Psoas muscle (tissue), 8 donors: Measurements from ENCODE around the gene PCDHGB1. TPM values are rescaled to one million over a fixed set of nuclear protein-coding genes. Genes with fewer than 3 reads are reported as not detected.
"Not testable (repeated sequence)": the region's sequence is repeated elsewhere in the genome, so short reads cannot be mapped to it uniquely, and the experiment has no call there.

Experiments used
- ATAC-seq, 4 donors: fragments of 200-7000 bp; cut with Tn5 transposase; one replicate each; pipeline ENCODE4 v1.9.1; 2020; ENCODE audit warnings: moderate library complexity in 3 of 4, mild to moderate bottlenecking in 2 of 4
- DNase-seq, 2 donors: peaks; one replicate each; pipeline ENCODE4 v3.0.0-alpha.2; 2020
- H3K27ac ChIP-seq: fragments of 200-600 bp; one replicate; pipeline ENCODE4 v1.8.0; 2022
- H3K27me3 ChIP-seq, 3 donors: fragments of 200-600 bp in 1 of 3; one replicate each; pipeline versions ENCODE4 v1.6.1 to v1.8.0; 2013 to 2022; ENCODE audit warnings: low read length in 2 of 3, mild to moderate bottlenecking in 2 of 3, moderate library complexity in 1 of 3; ENCODE audit not compliant: insufficient read depth in 3 of 3
- H3K36me3 ChIP-seq, 2 donors: fragments of 200-600 bp in 1 of 2; one replicate each; pipeline versions ENCODE4 v1.6.1 to v1.8.0; 2013 to 2022; ENCODE audit warnings: low read depth in 1 of 2, mild to moderate bottlenecking in 1 of 2, moderate library complexity in 1 of 2; ENCODE audit not compliant: insufficient read depth in 1 of 2
- H3K4me1 ChIP-seq: fragments of 200-600 bp; one replicate; pipeline ENCODE4 v1.8.0; 2022
- H3K4me3 ChIP-seq: fragments of 200-600 bp; one replicate; pipeline ENCODE4 v1.8.0; 2022; ENCODE audit warnings: mild to moderate bottlenecking
- H3K9me3 ChIP-seq: fragments of 200-600 bp; one replicate; pipeline ENCODE4 v1.8.0; 2022
- WGBS, 3 donors: extraction: QIAGEN DNeasy Blood & Tissue Kit; methylation state at CpG; one replicate each; pipeline versions ENCODE4 v1.1.6 to v1.1.7; 2013; 5-methylcytosine and 5-hydroxymethylcytosine counted together
- intact Hi-C, 2 donors: fragments of 100-400 bp; cut with DNase I; formaldehyde crosslinking; loops; one replicate each; pipeline versions ENCODE4 v1.11.0 to v1.14.2; 2022
- polyA plus RNA-seq, 3 donors: library from polyadenylated mRNA; stranded (reverse); fragments of 200-250 nt; gene quantifications; one replicate each; pipeline ENCODE4 v1.2.3, GENCODE V29; 2013
- total RNA-seq, 4 donors: library from RNA; stranded (reverse); fragmentation: NEBNext Ultra II Directional in 2 of 4; extraction: Animal tissue kit (Norgen Biotek cat#: 25700) in 2 of 4; gene quantifications; one replicate each; pipeline versions ENCODE4 v1.2.1 to v1.2.4, GENCODE V29; 2021 to 2023
- TF ChIP-seq, protein P1 (sequence below): fragments of 200-600 bp; IDR thresholded peaks from one replicate; pipeline ENCODE4 v1.8.0; 2022; ENCODE audit warnings: antibody characterized with exemption
- donor health status: healthy with polysubstance abuse.
- donor health status: DM: no; HTN: no; CAD: no; lungs with moderate emphysema.
- donor health status: Bipolar disorder and iron deficiency.
- donor health status: healthy.
- donor health status: DM: yes; HTN: yes; CAD: no.
- donor health status: DM: no; HTN: no; CAD: no.
- donor health status: DM: no; HTN: no; CAD: no.
- donor health status: DM: yes; HTN: yes; CAD: no.

PCDHGB1 gene
- total and polyA plus RNA-seq, 7 donors: 0.08 to 1.8 (median 0.71) TPM

DNA sequence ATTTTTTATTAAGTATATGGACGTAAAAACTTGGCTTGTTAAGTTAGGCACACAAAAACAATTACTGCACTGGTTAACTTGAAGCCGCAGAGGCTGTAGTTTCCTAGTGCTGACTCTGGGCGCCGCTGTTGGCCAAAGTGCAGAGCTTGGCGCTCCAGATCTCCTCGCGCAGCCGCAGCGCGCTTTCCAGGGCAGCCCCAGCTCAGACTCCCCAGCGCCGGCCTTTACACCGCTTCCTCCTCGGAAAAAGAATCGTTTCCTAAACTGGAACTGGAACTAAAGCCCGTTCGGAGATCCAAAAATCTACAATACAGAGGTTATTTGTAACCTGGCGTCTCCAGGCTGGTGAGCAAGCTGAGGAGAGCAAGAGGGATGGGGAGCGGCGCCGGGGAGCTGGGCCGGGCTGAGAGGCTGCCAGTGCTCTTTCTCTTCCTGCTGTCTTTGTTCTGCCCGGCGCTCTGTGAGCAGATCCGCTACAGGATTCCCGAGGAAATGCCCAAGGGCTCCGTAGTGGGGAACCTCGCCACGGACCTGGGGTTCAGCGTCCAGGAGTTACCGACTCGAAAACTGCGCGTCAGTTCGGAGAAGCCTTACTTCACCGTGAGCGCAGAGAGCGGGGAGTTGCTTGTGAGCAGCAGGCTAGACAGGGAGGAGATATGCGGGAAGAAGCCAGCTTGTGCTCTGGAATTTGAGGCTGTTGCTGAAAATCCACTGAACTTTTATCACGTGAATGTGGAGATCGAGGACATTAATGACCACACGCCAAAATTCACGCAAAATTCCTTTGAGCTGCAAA, 48.1 kb downstream of the PCDHGB1 start, which contains the start of gene PCDHGB5:
Gene PCDHGB5 (plus strand): TSS at position 192 of the 796 bp plus-strand sequence. CDS start 181 bp downstream, at position 373.
- ATAC-seq (peak; percentile 90 to 95 (median 93)), DNase-seq (peak; percentile 46 to 72)
- H3K9me3 ChIP-seq, intact Hi-C loops, H3K36me3 ChIP-seq, H3K4me1 ChIP-seq: not testable (repeated sequence)
- Histone ChIP-seq H3K4me3 (peak within 1 kb of the TSS; percentile 63), H3K27ac (peak within 1 kb of the TSS; percentile 51), H3K27me3 (peaks cover 0 to 48% (median 12%) of the 10 kb centered on the region in 3 donors)
- TF ChIP-seq, protein P1, sequence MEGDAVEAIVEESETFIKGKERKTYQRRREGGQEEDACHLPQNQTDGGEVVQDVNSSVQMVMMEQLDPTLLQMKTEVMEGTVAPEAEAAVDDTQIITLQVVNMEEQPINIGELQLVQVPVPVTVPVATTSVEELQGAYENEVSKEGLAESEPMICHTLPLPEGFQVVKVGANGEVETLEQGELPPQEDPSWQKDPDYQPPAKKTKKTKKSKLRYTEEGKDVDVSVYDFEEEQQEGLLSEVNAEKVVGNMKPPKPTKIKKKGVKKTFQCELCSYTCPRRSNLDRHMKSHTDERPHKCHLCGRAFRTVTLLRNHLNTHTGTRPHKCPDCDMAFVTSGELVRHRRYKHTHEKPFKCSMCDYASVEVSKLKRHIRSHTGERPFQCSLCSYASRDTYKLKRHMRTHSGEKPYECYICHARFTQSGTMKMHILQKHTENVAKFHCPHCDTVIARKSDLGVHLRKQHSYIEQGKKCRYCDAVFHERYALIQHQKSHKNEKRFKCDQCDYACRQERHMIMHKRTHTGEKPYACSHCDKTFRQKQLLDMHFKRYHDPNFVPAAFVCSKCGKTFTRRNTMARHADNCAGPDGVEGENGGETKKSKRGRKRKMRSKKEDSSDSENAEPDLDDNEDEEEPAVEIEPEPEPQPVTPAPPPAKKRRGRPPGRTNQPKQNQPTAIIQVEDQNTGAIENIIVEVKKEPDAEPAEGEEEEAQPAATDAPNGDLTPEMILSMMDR: peak; percentile 71
- WGBS, 3 donors: 7 to 9% (median 8%) methylated on average over 21 to 25 of the region's 43 CpGs

DNA sequence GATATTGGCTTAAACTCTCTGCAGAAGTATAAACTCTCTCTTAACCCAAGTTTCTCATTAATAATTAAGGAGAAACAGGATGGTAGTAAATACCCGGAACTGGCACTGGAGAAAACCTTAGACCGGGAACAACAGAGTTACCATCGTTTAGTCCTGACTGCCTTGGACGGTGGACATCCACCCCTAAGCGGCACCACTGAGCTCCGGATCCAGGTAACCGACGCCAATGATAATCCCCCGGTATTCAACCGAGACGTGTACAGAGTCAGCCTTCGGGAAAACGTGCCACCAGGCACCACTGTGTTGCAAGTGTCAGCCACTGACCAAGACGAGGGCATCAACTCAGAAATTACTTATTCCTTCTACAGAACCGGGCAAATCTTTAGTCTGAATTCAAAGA, 48.7 kb downstream of the PCDHGB1 start:
- no peak overlapping the region for H3K27ac ChIP-seq
- peak in 1 of 2 donors; percentile 52 for DNase-seq
- intact Hi-C loops: no loop called here
- peak; percentile 55 to 80 (median 66) for ATAC-seq
- peak overlapping the region; percentile 42 for H3K4me3 ChIP-seq
- 17 to 28% (median 24%) methylated on average over 15 of the region's 15 CpGs for WGBS, 3 donors
- peaks cover 4% of the 10 kb centered on the region for H3K4me1 ChIP-seq
- peaks cover 0 to 50% (median 16%) of the 10 kb centered on the region in 3 donors for H3K27me3 ChIP-seq
- TF ChIP-seq, protein P1: peak; percentile 10
- no peaks in the 10 kb centered on the region for H3K36me3 ChIP-seq
- peaks cover 4% of the 10 kb centered on the region for H3K9me3 ChIP-seq

DNA sequence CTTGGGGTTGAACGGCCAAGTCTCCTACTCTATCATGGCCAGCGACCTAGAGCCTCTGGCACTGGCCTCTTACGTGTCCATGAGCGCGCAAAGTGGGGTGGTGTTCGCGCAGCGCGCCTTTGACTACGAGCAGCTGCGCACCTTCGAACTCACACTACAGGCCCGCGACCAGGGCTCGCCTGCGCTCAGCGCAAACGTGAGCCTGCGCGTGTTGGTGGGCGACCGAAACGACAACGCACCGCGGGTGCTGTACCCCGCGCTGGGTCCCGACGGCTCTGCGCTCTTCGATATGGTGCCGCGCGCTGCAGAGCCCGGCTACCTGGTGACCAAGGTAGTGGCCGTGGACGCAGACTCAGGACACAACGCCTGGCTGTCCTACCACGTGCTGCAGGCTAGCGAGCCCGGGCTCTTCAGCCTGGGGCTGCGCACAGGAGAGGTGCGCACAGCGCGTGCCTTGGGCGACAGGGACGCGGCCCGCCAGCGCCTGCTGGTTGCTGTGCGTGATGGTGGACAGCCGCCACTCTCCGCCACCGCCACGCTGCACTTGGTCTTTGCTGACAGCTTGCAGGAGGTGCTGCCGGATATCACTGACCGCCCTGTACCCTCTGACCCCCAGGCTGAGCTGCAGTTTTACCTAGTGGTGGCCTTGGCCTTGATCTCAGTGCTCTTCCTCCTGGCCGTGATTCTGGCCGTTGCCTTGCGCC, 49.8 kb downstream of the PCDHGB1 start:
- Histone ChIP-seq H3K36me3 (no peaks in the 10 kb centered on the region), H3K27ac (no peak overlapping the region), H3K4me1 (peaks cover 4% of the 10 kb centered on the region), H3K9me3 (peaks cover 4% of the 10 kb centered on the region), H3K27me3 (peaks cover 0 to 48% (median 17%) of the 10 kb centered on the region in 3 donors), H3K4me3 (peak overlapping the region; percentile 42)
- intact Hi-C loops: no loop called here
- ATAC-seq (no peak), DNase-seq (no peak)
- TF ChIP-seq, protein P1: no peak
- WGBS, 3 donors: 26 to 34% (median 30%) methylated on average over 56 to 61 of the region's 61 CpGs

Other genes starting within 250 kb of the PCDHGB1 start
Only the 30 nearest of the 37 such genes appear.
- under 1 TPM in 3 of 4 donors, not detected in 1; 0.15 to 0.58 (median 0.20) TPM for gene PCDHB9, start 162.9 kb upstream of the PCDHGB1 start, total RNA-seq
- gene PCDHB9, start 162.9 kb upstream of the PCDHGB1 start, polyA plus RNA-seq: under 1 TPM; 0.09 to 0.15 (median 0.13) TPM
- under 1 TPM; 0.26 to 0.29 (median 0.26) TPM for gene PCDHB10, start 157.7 kb upstream of the PCDHGB1 start, total RNA-seq
- gene PCDHB10, start 157.7 kb upstream of the PCDHGB1 start, polyA plus RNA-seq: under 1 TPM; 0.13 to 0.17 (median 0.14) TPM
- 1 to 10 TPM in 2 of 4 donors, under 1 TPM in 2; 0.86 to 1.8 (median 1.1) TPM for gene PCDHB11, start 150.5 kb upstream of the PCDHGB1 start, total RNA-seq
- under 1 TPM; 0.08 to 0.13 (median 0.13) TPM for gene PCDHB11, start 150.5 kb upstream of the PCDHGB1 start, polyA plus RNA-seq
- under 1 TPM; 0.44 to 0.96 (median 0.83) TPM for gene PCDHB12, start 141.4 kb upstream of the PCDHGB1 start, total RNA-seq
- under 1 TPM; 0.10 to 0.21 (median 0.21) TPM for gene PCDHB12, start 141.4 kb upstream of the PCDHGB1 start, polyA plus RNA-seq
- under 1 TPM; 0.44 to 0.81 (median 0.62) TPM for gene PCDHB13, start 136.2 kb upstream of the PCDHGB1 start, total RNA-seq
- gene PCDHB13, start 136.2 kb upstream of the PCDHGB1 start, polyA plus RNA-seq: under 1 TPM; 0.06 to 0.26 (median 0.18) TPM
- gene PCDHB14, start 126.8 kb upstream of the PCDHGB1 start, total RNA-seq: under 1 TPM; 0.48 to 0.75 (median 0.50) TPM
- gene PCDHB14, start 126.8 kb upstream of the PCDHGB1 start, polyA plus RNA-seq: under 1 TPM; 0.20 to 0.51 (median 0.32) TPM
- 1 to 10 TPM in 2 of 4 donors, under 1 TPM in 2; 0.50 to 2.5 (median 0.91) TPM for gene PCDHB15, start 104.7 kb upstream of the PCDHGB1 start, total RNA-seq
- under 1 TPM; 0.44 to 0.58 (median 0.45) TPM for gene PCDHB15, start 104.7 kb upstream of the PCDHGB1 start, polyA plus RNA-seq
- under 1 TPM in 2 of 4 donors, not detected in 2; 0.19 to 0.32 TPM for gene SLC25A2, start 46.0 kb upstream of the PCDHGB1 start, total RNA-seq
- gene SLC25A2, start 46.0 kb upstream of the PCDHGB1 start, polyA plus RNA-seq: under 1 TPM in 1 of 3 donors, not detected in 2; 0.04 TPM
- gene TAF7, start 29.3 kb upstream of the PCDHGB1 start, total RNA-seq: 100 to 1,000 TPM in 2 of 4 donors, 10 to 100 TPM in 2; 92.9 to 139 (median 117) TPM
- 100 to 1,000 TPM; 112 to 249 (median 139) TPM for gene TAF7, start 29.3 kb upstream of the PCDHGB1 start, polyA plus RNA-seq
- 1 to 10 TPM in 1 of 4 donors, under 1 TPM in 3; 0.51 to 1.4 (median 0.65) TPM for gene PCDHGA1, start 19.6 kb upstream of the PCDHGB1 start, total RNA-seq
- 1 to 10 TPM in 1 of 3 donors, under 1 TPM in 2; 0.27 to 2.1 (median 0.56) TPM for gene PCDHGA1, start 19.6 kb upstream of the PCDHGB1 start, polyA plus RNA-seq
- gene PCDHGA2, start 11.3 kb upstream of the PCDHGB1 start, total RNA-seq: 1 to 10 TPM; 1.2 to 1.8 (median 1.6) TPM
- 1 to 10 TPM in 1 of 3 donors, under 1 TPM in 2; 0.22 to 1.1 (median 0.25) TPM for gene PCDHGA2, start 11.3 kb upstream of the PCDHGB1 start, polyA plus RNA-seq
- 1 to 10 TPM in 3 of 4 donors, under 1 TPM in 1; 0.97 to 2.4 (median 1.7) TPM for gene PCDHGA3, start 6.3 kb upstream of the PCDHGB1 start, total RNA-seq
- gene PCDHGA3, start 6.3 kb upstream of the PCDHGB1 start, polyA plus RNA-seq: under 1 TPM; 0.33 to 0.67 (median 0.34) TPM
- gene PCDHGA4, start 4.9 kb downstream of the PCDHGB1 start, total RNA-seq: 1 to 10 TPM in 3 of 4 donors, under 1 TPM in 1; 0.84 to 2.4 (median 2.2) TPM
- gene PCDHGA4, start 4.9 kb downstream of the PCDHGB1 start, polyA plus RNA-seq: under 1 TPM; 0.14 to 0.47 (median 0.40) TPM
- 1 to 10 TPM; 1.2 to 2.4 (median 1.9) TPM for gene PCDHGB2, start 9.9 kb downstream of the PCDHGB1 start, total RNA-seq
- gene PCDHGB2, start 9.9 kb downstream of the PCDHGB1 start, polyA plus RNA-seq: under 1 TPM; 0.10 to 0.67 (median 0.65) TPM
- 1 to 10 TPM in 2 of 4 donors, under 1 TPM in 2; 0.84 to 2.0 (median 1.2) TPM for gene PCDHGA5, start 14.1 kb downstream of the PCDHGB1 start, total RNA-seq
- gene PCDHGA5, start 14.1 kb downstream of the PCDHGB1 start, polyA plus RNA-seq: under 1 TPM; 0.07 to 0.38 (median 0.35) TPM
- gene PCDHGB3, start 20.1 kb downstream of the PCDHGB1 start, total RNA-seq: 1 to 10 TPM in 3 of 4 donors, under 1 TPM in 1; 0.92 to 2.0 (median 1.2) TPM
- under 1 TPM; 0.17 to 0.44 (median 0.35) TPM for gene PCDHGB3, start 20.1 kb downstream of the PCDHGB1 start, polyA plus RNA-seq
- gene PCDHGA6, start 23.8 kb downstream of the PCDHGB1 start, total RNA-seq: 1 to 10 TPM; 1.3 to 2.5 (median 1.8) TPM
- under 1 TPM; 0.03 to 0.72 (median 0.57) TPM for gene PCDHGA6, start 23.8 kb downstream of the PCDHGB1 start, polyA plus RNA-seq
- 1 to 10 TPM in 2 of 4 donors, under 1 TPM in 2; 0.97 to 2.2 (median 1.1) TPM for gene PCDHGA7, start 32.6 kb downstream of the PCDHGB1 start, total RNA-seq
- gene PCDHGA7, start 32.6 kb downstream of the PCDHGB1 start, polyA plus RNA-seq: under 1 TPM; 0.07 to 0.35 (median 0.35) TPM
- gene PCDHGB4, start 37.6 kb downstream of the PCDHGB1 start, total RNA-seq: 1 to 10 TPM in 3 of 4 donors, under 1 TPM in 1; 0.99 to 3.0 (median 2.0) TPM
- under 1 TPM; 0.24 to 0.52 (median 0.49) TPM for gene PCDHGB4, start 37.6 kb downstream of the PCDHGB1 start, polyA plus RNA-seq
- gene PCDHGA8, start 42.5 kb downstream of the PCDHGB1 start, total RNA-seq: 1 to 10 TPM in 3 of 4 donors, under 1 TPM in 1; 0.82 to 1.6 (median 1.3) TPM
- gene PCDHGA8, start 42.5 kb downstream of the PCDHGB1 start, polyA plus RNA-seq: under 1 TPM; 0.04 to 0.30 (median 0.26) TPM
- gene PCDHGB5, start 47.8 kb downstream of the PCDHGB1 start, total RNA-seq: 1 to 10 TPM; 2.7 to 5.1 (median 4.0) TPM
- gene PCDHGB5, start 47.8 kb downstream of the PCDHGB1 start, polyA plus RNA-seq: 1 to 10 TPM in 1 of 3 donors, under 1 TPM in 2; 0.61 to 1.4 (median 0.95) TPM
- gene PCDHGA9, start 52.7 kb downstream of the PCDHGB1 start, total RNA-seq: 1 to 10 TPM; 1.5 to 3.5 (median 1.9) TPM
- gene PCDHGA9, start 52.7 kb downstream of the PCDHGB1 start, polyA plus RNA-seq: under 1 TPM; 0.11 to 0.42 (median 0.36) TPM
- 1 to 10 TPM; 2.0 to 4.1 (median 2.9) TPM for gene PCDHGB6, start 57.9 kb downstream of the PCDHGB1 start, total RNA-seq
- gene PCDHGB6, start 57.9 kb downstream of the PCDHGB1 start, polyA plus RNA-seq: under 1 TPM; 0.46 to 0.83 (median 0.82) TPM
- 1 to 10 TPM in 3 of 4 donors, under 1 TPM in 1; 0.86 to 3.9 (median 2.8) TPM for gene PCDHGA10, start 62.9 kb downstream of the PCDHGB1 start, total RNA-seq
- gene PCDHGA10, start 62.9 kb downstream of the PCDHGB1 start, polyA plus RNA-seq: under 1 TPM; 0.27 to 0.56 (median 0.39) TPM
- gene PCDHGB7, start 67.6 kb downstream of the PCDHGB1 start, total RNA-seq: 1 to 10 TPM; 3.8 to 7.2 (median 5.7) TPM
- gene PCDHGB7, start 67.6 kb downstream of the PCDHGB1 start, polyA plus RNA-seq: 1 to 10 TPM in 1 of 3 donors, under 1 TPM in 2; 0.70 to 1.1 (median 0.90) TPM
- gene PCDHGA11, start 71.0 kb downstream of the PCDHGB1 start, total RNA-seq: 1 to 10 TPM in 3 of 4 donors, under 1 TPM in 1; 0.94 to 4.4 (median 2.9) TPM
- gene PCDHGA11, start 71.0 kb downstream of the PCDHGB1 start, polyA plus RNA-seq: under 1 TPM; 0.21 to 0.72 (median 0.45) TPM
- 1 to 10 TPM; 2.6 to 6.9 (median 3.6) TPM for gene PCDHGA12, start 80.4 kb downstream of the PCDHGB1 start, total RNA-seq
- gene PCDHGA12, start 80.4 kb downstream of the PCDHGB1 start, polyA plus RNA-seq: under 1 TPM; 0.38 to 0.56 (median 0.39) TPM
- gene PCDHGC3, start 125.9 kb downstream of the PCDHGB1 start, total RNA-seq: 10 to 100 TPM in 3 of 4 donors, 1 to 10 TPM in 1; 7.3 to 25.2 (median 14.2) TPM
- gene PCDHGC3, start 125.9 kb downstream of the PCDHGB1 start, polyA plus RNA-seq: 10 to 100 TPM in 1 of 3 donors, 1 to 10 TPM in 2; 8.6 to 22.3 (median 9.0) TPM
- gene PCDHGC4, start 134.9 kb downstream of the PCDHGB1 start, total RNA-seq: 1 to 10 TPM in 1 of 4 donors, under 1 TPM in 3; 0.36 to 1.2 (median 0.65) TPM
- gene PCDHGC4, start 134.9 kb downstream of the PCDHGB1 start, polyA plus RNA-seq: under 1 TPM in 2 of 3 donors, not detected in 1; 0.06 to 0.18 TPM
- gene PCDHGC5, start 139.0 kb downstream of the PCDHGB1 start, total RNA-seq: 1 to 10 TPM in 1 of 4 donors, under 1 TPM in 3; 0.49 to 1.2 (median 0.65) TPM
- under 1 TPM in 2 of 3 donors, not detected in 1; 0.08 to 0.95 TPM for gene PCDHGC5, start 139.0 kb downstream of the PCDHGB1 start, polyA plus RNA-seq